Measurements from ENCODE around the gene PASK. TPM values are rescaled to one million over a fixed set of nuclear protein-coding genes. Genes with fewer than 3 reads are reported as not detected.

Gene PASK
- total RNA-seq, 1 experiment from 2014 or later, result 80.9 TPM

DNA sequence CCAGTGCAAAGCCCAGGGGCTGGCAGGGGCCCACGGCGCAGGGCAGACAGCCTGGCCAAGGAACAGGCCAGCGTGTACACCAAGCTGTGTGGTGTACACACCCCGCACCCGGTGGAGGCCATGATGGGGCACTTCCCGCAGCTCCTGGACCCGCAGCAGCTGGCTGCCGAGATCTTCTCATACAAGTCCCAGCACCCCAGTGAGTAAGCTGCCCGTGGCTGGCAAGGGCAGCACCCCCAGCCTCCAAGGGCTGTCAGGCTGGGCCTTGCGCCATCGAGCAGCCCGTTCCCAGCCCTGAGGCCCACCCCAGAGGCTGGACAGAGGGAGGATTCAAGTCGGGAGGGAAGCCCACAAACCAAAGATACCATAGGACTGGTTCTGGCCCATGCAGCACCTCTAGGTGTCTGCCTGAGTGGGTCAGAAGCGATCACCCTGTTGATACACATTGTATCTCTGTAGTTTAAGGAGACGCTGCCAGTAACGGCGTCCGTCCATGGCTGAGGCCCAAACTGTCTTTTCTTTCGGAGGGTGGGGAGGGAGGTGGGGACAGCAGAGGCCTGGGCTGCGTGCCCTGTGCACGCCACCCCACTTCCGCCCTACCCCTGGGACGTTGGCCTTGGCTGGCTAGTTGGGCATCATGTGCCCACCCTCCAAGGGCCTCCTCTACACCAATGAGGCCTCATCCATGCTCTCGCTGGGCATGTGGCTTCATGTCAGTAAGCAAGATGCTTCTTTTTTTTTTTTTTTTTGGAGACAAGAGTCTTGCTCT, 30.4 kb downstream of the PASK start (continued):
- TF ChIP-seq, protein P1, sequence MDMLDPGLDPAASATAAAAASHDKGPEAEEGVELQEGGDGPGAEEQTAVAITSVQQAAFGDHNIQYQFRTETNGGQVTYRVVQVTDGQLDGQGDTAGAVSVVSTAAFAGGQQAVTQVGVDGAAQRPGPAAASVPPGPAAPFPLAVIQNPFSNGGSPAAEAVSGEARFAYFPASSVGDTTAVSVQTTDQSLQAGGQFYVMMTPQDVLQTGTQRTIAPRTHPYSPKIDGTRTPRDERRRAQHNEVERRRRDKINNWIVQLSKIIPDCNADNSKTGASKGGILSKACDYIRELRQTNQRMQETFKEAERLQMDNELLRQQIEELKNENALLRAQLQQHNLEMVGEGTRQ (CRISPR knock-in tag; IDR thresholded peaks at IDR 0.05), result no peak
- TF ChIP-seq, protein P2, sequence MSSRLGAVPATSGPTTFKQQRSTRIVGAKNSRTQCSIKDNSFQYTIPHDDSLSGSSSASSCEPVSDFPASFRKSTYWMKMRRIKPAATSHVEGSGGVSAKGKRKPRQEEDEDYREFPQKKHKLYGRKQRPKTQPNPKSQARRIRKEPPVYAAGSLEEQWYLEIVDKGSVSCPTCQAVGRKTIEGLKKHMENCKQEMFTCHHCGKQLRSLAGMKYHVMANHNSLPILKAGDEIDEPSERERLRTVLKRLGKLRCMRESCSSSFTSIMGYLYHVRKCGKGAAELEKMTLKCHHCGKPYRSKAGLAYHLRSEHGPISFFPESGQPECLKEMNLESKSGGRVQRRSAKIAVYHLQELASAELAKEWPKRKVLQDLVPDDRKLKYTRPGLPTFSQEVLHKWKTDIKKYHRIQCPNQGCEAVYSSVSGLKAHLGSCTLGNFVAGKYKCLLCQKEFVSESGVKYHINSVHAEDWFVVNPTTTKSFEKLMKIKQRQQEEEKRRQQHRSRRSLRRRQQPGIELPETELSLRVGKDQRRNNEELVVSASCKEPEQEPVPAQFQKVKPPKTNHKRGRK (CRISPR knock-in tag; IDR thresholded peaks at IDR 0.05; ENCODE audit: borderline replicate concordance), result no peak
- TF ChIP-seq, protein P3, sequence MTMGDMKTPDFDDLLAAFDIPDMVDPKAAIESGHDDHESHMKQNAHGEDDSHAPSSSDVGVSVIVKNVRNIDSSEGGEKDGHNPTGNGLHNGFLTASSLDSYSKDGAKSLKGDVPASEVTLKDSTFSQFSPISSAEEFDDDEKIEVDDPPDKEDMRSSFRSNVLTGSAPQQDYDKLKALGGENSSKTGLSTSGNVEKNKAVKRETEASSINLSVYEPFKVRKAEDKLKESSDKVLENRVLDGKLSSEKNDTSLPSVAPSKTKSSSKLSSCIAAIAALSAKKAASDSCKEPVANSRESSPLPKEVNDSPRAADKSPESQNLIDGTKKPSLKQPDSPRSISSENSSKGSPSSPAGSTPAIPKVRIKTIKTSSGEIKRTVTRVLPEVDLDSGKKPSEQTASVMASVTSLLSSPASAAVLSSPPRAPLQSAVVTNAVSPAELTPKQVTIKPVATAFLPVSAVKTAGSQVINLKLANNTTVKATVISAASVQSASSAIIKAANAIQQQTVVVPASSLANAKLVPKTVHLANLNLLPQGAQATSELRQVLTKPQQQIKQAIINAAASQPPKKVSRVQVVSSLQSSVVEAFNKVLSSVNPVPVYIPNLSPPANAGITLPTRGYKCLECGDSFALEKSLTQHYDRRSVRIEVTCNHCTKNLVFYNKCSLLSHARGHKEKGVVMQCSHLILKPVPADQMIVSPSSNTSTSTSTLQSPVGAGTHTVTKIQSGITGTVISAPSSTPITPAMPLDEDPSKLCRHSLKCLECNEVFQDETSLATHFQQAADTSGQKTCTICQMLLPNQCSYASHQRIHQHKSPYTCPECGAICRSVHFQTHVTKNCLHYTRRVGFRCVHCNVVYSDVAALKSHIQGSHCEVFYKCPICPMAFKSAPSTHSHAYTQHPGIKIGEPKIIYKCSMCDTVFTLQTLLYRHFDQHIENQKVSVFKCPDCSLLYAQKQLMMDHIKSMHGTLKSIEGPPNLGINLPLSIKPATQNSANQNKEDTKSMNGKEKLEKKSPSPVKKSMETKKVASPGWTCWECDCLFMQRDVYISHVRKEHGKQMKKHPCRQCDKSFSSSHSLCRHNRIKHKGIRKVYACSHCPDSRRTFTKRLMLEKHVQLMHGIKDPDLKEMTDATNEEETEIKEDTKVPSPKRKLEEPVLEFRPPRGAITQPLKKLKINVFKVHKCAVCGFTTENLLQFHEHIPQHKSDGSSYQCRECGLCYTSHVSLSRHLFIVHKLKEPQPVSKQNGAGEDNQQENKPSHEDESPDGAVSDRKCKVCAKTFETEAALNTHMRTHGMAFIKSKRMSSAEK (CRISPR knock-in tag; IDR thresholded peaks at IDR 0.05; ENCODE audit: borderline replicate concordance), result no peak
- TF ChIP-seq CBFB (CRISPR knock-in tag; IDR thresholded peaks at IDR 0.05; ENCODE audit: low read depth) (no peak), CREM (CRISPR knock-in tag; IDR thresholded peaks at IDR 0.05) (no peak), GABPB1 (CRISPR knock-in tag; IDR thresholded peaks at IDR 0.05) (no peak), ZNF138 (CRISPR knock-in tag; conservative IDR thresholded peaks at IDR 0.05) (no peak), ZNF416 (CRISPR knock-in tag; IDR thresholded peaks at IDR 0.05) (no peak)
- TF ChIP-seq, protein P4, sequence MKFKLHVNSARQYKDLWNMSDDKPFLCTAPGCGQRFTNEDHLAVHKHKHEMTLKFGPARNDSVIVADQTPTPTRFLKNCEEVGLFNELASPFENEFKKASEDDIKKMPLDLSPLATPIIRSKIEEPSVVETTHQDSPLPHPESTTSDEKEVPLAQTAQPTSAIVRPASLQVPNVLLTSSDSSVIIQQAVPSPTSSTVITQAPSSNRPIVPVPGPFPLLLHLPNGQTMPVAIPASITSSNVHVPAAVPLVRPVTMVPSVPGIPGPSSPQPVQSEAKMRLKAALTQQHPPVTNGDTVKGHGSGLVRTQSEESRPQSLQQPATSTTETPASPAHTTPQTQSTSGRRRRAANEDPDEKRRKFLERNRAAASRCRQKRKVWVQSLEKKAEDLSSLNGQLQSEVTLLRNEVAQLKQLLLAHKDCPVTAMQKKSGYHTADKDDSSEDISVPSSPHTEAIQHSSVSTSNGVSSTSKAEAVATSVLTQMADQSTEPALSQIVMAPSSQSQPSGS (CRISPR knock-in tag; IDR thresholded peaks at IDR 0.05; ENCODE audit: borderline replicate concordance, low read depth), result no peak
- TF ChIP-seq, protein P5, sequence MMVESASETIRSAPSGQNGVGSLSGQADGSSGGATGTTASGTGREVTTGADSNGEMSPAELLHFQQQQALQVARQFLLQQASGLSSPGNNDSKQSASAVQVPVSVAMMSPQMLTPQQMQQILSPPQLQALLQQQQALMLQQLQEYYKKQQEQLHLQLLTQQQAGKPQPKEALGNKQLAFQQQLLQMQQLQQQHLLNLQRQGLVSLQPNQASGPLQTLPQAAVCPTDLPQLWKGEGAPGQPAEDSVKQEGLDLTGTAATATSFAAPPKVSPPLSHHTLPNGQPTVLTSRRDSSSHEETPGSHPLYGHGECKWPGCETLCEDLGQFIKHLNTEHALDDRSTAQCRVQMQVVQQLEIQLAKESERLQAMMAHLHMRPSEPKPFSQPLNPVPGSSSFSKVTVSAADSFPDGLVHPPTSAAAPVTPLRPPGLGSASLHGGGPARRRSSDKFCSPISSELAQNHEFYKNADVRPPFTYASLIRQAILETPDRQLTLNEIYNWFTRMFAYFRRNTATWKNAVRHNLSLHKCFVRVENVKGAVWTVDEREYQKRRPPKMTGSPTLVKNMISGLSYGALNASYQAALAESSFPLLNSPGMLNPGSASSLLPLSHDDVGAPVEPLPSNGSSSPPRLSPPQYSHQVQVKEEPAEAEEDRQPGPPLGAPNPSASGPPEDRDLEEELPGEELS (CRISPR knock-in tag; IDR thresholded peaks at IDR 0.05), result no peak
- TF ChIP-seq, protein P6, sequence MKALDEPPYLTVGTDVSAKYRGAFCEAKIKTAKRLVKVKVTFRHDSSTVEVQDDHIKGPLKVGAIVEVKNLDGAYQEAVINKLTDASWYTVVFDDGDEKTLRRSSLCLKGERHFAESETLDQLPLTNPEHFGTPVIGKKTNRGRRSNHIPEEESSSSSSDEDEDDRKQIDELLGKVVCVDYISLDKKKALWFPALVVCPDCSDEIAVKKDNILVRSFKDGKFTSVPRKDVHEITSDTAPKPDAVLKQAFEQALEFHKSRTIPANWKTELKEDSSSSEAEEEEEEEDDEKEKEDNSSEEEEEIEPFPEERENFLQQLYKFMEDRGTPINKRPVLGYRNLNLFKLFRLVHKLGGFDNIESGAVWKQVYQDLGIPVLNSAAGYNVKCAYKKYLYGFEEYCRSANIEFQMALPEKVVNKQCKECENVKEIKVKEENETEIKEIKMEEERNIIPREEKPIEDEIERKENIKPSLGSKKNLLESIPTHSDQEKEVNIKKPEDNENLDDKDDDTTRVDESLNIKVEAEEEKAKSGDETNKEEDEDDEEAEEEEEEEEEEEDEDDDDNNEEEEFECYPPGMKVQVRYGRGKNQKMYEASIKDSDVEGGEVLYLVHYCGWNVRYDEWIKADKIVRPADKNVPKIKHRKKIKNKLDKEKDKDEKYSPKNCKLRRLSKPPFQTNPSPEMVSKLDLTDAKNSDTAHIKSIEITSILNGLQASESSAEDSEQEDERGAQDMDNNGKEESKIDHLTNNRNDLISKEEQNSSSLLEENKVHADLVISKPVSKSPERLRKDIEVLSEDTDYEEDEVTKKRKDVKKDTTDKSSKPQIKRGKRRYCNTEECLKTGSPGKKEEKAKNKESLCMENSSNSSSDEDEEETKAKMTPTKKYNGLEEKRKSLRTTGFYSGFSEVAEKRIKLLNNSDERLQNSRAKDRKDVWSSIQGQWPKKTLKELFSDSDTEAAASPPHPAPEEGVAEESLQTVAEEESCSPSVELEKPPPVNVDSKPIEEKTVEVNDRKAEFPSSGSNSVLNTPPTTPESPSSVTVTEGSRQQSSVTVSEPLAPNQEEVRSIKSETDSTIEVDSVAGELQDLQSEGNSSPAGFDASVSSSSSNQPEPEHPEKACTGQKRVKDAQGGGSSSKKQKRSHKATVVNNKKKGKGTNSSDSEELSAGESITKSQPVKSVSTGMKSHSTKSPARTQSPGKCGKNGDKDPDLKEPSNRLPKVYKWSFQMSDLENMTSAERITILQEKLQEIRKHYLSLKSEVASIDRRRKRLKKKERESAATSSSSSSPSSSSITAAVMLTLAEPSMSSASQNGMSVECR (CRISPR knock-in tag; IDR thresholded peaks at IDR 0.05; ENCODE audit: borderline replicate concordance), result no peak
